GM19438 (cell line): ENCODE results near the gene NXPH2.
A peak's percentile ranks its signal among the peaks of the same experiment; 100 is the strongest.
"Not testable (repeated sequence)": the region's sequence is repeated elsewhere in the genome, so short reads cannot be mapped to it uniquely, and the experiment has no call there.

Experiments
- ATAC-seq: cut with Tn5 transposase; IDR thresholded peaks from one replicate; pipeline ENCODE4 v1.9.1; 2021; ENCODE audit warnings: low read depth; ENCODE audit not compliant: unreplicated experiment

NXPH2 gene

DNA sequence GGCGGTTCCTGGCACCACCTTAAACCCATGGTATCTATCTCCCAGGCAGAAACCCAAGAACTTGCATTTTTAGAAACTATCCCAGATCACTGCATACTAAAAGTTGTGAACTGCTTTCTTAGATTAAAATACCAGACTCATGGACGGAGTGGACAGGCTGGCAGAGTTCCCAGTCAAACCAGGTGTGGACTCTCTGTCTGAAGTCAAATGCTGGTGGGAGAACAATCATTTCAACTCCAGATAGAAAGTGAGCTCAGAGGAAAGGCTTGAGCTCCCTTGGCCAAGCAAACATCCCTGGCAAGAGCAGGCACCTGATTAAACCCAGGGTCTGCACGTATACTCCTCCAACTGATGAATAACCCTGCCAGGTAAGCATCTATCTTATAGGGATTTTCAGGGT, 19.5 kb downstream of the NXPH2 start:
- ATAC-seq = no peak

DNA sequence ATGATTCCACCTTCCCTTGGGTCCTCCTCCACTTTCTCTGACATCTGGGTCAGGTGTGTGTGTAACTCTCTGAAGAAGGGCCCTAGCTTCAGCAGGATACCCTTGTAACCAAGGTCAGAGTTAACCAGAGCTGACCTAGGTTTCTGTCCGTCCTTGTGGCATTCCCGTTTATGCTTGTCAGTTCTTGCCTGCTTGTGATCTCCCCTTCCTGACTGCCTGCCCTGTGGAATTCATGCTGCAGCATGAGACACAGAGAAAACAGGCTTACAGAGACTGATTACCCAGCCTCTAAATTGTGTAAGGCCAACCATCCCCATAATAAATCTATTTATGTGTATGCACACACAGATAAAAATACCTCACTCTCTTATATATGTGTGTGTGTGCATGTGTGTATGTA, 22.8 kb downstream of the NXPH2 start:
- no peak for ATAC-seq

DNA sequence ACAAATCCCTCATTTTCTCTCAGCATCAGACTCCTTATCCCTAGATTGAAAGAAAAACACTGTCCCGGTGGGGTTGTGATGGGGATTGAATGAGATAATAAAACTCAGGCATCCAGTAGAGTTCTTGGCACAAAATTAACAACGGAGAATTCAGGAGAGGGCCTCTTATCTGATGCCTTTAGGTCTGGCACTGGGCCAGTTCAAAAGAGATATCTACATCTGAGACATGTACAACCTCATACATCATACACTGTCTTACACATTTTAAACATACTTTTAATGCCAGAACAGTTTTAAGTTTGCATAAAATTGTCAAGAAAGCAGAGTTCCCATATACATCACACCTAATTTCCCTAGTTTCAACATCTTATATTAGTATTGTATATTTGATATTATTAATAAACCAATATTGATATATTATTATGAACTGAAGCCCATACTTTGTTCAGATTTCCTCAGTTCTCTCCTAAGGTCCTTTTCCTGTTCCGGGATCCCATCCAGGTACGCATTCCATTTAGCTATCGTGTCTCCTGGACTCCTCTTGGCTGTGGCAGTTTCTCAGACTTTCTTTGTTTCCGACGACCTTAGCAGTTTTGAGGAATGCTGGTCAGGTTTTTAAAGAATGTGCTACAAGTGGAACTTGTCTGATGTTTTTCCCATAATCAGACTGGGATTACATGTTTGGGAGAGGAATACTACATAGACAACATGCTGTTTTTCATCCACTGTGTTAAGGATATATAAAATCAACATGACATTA, 27.8 kb downstream of the NXPH2 start:
- ATAC-seq = no peak

DNA sequence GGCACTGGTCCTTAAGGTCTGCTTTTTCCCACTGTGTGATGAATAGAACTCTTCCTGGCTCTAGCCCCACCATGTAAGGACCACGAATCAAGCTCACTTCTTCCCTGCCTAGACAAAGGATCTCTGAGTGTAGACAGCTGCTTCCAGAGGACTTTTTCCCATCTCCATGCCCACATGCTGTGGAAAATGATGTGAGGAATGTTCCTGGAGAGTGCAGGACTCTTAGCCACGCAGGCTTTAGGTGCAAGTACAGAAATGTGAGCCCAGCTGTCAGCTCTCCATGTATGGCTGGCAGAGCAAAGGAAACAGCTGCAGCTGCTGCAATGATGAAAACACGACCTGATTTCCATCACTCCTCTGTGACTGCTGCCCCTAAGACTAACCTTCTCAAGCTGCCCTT, 35.5 kb downstream of the NXPH2 start:
- ATAC-seq = no peak

DNA sequence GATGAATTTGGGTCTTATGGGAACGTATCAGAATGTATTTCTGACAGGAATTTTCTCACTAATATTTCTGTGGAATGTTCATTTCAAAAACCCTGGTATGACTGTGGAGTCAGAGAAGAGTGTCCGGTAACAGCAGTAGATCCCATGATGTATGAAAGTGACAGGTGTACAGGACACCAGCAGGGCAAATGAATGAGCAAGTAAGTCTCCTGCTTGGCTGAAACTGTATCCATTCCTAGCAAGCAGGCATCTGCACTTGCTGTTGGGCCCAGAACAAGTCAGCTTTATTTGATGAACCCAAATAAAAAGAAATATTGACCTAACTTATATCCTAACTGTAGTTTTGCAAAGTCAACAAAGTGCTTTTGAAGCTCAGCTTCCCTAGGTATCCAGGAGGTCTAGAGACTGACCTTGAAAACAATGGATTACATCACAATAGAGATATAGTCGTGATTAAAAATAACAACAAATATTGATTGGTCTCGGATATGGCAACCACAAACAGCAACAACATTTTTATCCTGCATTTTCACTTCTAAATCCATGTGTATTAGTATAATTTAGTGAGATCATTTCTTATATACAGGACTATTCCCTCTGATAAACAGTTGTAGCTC, 37.6 kb downstream of the NXPH2 start:
- no peak for ATAC-seq

DNA sequence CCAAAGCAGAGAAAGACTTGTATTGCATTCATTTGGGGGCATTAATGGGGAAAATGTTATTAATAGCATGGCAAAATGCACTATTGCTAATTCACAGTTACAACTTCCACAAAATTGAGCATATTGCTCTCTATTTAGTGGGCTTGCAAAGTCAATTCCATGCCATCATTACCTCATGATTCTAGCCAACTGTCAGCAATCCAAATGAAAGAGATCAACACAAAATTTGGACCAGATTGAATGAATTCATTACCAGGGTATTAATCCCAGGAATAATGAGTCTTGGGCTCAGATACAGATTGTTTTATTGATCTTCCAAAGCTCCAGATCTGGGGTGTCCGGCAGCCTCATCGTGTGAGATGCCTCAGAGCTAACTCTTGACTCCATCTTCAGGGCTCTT, 38.3 kb downstream of the NXPH2 start:
- no peak for ATAC-seq

DNA sequence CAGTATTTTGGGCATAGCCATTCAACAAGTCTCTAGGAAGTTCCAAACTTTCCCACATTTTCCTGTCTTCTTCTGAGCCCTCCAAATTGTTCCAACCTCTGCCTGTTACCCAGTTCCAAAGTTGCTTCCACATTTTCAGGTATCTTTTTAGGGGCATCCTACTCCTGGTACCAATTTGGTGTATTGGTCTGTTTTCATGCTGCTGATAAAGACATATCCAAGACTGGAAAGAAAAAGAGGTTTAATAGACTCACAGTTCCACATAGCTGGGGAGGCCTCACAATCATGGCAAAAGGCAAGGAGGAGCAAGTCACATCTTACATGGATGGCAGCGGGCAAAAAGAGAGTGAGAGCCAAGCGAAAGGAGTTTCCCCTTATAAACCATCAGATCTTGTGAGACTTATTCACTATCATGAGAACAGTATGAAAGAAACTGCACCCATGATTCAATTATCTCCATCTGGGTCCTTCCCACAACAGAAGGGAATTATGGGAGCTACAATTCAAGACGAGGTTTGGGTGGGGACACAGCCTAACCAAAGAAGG, 43.1 kb downstream of the NXPH2 start:
- ATAC-seq = not testable (repeated sequence)

DNA sequence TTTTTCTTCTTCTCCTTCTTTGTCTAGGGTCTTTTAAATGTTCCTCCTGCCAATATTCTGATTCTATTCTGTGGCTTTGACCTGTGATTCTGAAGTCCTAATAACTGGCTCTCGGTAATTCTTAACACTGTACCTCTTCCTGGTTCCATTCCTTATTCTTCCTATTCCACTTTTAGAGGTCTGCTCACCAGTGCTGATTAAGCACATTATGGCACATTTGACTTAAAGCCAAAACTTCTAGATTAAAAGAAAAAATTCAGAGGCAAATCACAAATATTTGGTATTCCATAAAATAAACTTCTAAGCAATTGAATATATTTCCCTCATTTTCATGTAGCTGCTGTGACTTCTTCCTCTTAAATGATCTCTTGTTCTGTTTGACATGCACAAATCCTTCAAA, 47.5 kb downstream of the NXPH2 start:
- no peak for ATAC-seq

DNA sequence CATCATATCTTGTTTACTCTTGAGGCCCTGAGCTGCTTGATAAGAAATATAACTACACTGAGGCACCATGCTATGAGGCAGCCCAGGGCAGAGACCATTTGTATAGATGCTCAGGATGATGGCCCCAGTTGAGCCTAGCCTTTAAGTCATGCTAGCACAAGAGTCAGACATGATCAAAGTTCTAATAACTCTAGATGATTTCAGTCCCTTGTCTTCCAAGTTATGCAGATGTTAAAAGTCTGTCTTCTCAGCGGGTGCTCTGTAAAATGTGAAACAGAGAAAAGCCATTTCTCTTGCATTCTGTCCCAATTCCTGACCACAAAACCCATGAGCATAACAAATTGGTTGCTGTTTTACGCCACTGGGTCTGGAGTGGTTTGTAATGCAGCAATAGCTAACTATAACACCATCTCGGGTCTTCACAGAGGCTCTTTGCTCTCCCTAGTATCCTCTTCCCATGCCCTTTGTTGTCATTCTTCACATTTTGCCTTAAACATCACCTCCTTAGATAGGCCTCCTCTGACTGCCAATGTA, 49.6 kb downstream of the NXPH2 start:
- ATAC-seq = peak; percentile 93

DNA sequence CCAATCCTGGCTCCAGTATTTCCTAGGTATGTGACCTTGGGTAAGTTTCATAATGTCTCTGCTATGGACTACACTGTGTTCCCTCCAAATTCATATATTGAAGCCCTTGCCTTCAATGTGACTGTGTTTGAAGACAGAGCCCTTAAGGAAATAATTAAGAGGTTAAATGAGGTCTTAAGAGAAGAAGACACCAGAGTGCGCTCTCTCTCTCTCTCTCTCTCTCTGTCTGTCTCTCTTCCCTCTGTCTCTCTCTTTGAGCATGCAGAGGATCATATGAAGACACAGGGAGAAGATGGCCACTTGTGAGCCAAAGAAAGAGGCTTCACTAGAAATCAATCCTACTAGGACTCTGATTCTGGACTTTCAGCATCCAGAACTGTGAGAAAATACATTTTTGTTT, 52.2 kb downstream of the NXPH2 start:
- ATAC-seq = no peak

DNA sequence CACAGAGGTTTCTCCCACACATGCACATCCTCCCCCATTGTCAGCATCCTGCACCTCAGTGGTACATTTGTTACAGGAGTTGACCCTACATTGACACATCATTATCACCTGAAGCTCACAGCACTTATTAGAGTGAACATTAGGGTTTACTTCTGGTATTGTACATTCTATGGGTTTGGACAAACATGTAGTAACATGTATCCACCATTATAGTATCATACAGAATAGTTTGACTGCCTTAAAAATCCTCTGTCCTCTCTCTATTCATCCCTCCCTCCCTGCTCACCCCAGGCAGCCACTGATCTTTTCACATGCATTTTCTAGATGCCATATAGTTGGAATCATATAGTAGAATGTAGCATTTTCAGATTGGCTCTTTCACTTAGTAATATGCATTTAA, 53.5 kb downstream of the NXPH2 start:
- ATAC-seq = no peak

DNA sequence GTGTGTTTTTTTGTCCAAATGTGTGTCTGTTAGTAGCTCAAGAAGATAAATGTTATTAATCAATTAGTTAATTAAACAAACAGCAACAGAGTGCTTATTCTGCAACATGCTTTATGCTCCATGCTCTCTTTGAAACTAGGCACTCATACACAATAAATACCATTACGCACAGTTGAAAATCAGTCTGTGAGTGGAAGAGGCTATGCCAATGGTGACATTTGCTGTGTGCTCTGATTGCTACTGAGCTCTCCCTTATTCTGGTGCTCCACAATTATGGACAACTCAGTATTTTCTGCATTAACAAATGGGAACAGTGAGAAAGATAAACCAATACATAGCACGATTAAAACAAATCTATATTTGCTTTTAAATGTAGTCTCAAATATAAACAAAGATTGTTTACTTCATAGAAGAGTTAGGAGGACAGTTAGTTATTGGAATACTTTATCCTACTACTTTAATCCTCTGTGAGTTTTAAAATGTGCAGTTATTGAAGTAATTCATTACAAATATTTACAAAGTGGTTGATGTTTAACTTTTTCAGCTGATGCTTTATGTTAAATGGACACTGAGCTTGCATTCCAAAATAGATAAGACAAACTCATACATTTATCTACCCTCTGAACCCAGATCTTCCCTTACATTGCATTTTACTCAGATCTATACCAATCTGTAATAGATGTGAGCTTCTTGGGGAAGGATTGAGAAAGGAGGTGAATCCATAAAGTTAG, 55.3 kb downstream of the NXPH2 start:
- ATAC-seq = no peak

DNA sequence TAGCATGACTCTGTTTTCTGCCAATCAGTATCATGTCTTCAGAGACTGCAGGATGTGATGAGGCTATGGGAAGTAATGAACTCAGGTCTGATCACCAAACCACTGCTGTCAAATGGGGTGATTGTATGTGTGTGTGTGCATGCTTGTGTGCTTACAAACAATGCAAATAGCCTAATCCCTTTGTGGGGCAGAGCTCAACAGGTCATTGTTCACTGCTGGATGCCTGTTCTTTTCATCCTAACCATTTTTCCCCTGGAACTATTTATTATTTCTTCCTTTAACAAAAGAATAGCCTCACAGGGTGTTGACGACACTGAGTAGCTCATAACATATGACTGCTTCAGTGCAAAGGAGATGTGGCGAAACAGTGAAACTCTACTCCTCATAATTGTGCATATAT, 55.9 kb downstream of the NXPH2 start:
- ATAC-seq = no peak

DNA sequence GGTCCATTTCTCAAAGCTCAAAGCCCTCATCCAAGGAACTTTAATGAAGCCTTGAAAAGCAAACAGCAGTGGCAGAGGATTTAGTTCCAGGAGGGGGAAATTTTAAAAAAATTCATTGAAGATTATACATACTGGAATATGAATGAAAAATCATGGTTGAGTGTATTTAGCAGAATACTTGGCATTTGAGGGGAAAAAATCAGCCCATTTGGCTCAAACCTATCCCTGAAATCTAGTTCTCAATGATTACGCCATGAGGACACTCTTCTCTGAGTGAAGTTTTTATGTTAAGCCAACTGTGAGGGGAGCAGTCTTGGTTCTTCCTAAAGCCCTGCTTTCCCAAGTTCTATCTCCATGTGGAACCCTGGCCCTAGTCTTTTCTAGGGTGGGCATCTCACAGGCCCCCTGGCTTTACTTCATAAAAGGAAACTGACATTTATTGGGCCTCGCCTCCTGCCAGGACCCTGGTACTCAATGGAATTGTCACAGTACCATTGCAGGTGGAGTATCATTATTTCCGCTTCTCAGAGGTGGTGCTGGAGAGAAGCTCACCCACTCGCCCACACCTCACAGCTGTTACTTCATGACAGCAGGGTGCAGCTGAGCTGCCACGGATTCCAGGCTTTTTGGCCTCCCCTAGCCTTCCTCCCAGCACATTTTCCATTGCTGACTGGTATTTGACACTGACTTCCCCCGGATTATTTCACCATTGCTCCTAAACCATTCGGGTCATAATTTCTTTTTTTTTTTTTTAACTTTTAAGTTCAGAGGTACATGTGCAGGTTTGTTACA, 56.8 kb downstream of the NXPH2 start:
- ATAC-seq = no peak

DNA sequence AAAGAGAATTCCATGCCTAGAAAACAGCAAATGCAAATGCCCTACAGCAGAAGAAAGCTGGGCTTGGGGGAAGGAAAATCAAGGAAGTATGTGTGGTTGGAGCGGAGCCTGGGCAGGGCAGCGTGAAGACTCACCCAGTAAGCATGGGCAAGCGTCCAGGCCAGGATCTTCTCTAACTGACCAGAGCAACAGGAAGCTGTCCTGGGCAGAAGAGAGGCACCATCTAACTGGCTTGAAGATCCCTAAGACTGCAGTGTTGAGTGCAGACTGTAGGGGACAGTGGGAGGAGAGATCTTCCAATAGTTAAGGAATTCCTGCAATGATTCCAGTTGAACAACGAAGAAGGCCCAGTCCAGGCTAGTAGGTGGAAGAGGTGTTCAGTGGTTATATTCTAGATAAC, 57.9 kb downstream of the NXPH2 start:
- no peak for ATAC-seq

DNA sequence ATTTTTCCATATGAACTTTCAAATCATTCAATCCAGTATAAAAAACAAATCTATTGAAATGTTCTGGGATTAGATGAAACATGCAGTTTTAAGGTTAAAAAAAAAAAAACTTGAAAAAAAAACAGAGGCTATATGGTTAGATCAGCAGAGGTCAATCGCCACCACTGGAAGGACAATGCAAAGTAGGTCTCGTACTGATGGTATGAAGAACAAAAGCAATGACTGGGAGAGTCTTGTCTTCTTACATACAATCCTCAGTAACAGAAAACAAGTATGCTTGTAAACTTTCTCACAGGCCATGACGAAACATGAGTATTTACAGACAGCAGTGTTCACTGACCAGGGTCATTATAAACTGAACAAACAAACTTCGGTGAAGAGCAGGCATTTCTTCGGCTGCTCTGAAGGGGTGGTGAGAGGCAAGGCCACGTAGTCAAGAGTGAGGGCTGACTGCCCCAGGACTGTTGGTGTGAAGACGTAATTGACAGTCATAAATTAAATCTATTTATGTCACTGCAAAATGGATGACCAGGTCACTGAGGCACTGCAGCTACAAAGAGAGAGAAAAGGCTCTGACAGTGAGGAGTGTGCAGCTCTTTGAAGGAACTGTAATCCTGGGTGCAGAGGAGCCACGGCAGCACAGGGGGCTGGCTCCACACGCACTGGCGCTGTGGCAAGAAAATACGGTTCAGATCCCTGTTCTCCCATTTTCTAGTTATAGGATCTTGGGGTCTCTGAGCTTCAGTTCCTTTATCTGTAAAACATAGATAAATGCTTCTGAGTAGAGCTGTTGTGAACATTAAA, 60.0 kb downstream of the NXPH2 start:
- no peak for ATAC-seq

DNA sequence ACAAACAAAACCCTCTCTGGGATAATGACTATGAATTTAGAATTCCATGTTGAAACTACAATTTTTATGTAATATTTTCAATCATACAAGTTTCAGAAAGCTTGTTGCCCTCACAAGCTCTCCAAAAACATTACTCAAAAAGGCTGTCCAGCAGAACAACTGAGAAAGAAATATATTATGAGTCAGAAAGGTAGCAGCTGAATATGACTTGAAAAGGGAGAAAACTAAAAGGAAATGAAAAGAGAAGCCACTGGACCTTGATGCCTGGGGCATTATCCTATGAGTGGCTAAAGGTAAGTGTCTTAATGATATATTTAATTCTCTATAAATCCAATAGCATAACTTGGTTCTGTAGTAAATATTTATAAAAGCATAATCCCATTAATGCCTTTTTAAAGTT, 61.8 kb downstream of the NXPH2 start:
- ATAC-seq = no peak

DNA sequence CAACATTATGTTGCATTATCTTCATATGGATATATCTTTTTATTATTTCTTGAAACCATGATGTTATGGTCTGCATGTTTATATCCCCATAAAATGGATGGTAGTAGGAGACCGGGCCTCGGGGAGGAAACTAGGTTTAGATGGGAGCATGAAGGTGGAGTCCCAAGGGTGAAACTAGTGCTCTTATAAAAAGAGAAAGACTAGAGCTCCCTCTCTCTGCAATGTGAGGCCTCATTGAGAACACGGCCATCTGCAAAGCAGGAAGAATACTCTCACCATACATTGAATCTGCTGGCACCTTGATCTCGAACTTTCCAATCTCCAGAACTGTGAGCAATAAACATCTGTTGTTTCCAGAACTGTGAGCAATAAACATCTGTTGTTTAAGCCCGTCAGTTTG, 64.0 kb downstream of the NXPH2 start:
- ATAC-seq = no peak

DNA sequence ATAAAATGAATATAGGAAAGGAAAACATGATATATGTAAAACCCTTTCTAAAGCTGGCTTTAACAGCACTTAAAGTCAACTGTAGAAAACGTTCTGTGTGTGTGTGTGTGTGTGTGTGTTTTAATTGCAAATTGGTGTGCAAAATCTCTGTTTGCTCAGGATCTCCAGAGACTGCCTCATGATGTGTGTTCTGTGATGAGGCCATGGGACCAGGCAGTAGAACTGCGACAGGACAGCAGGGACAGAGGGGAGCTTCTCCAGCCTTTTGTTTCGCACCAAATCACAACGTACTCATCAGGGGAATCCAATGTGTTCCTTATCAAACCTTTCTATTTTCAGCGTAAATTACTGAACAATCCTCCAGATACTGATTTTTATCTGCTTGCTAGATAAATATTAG, 66.7 kb downstream of the NXPH2 start:
- ATAC-seq = no peak

DNA sequence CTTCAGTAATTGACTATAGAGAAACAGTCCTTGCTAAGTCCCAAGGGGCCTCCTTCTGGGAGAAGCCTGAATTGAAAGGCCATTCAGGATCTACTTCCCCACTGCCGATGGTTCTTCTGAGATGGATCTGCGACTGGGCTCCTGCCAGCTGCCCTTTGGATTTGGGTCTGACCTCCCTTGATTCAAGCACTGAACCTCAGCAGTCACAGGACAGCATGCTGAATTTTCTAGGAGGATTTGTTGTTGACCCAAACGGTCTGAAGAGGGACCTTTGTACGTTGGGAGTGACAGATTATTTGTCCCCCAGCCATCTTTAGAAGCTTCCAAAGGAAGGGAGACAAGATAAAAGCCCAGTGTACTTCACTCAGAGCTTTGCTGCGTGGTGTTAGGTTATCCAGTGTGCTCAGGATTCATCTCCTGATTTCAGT, 67.1 kb downstream of the NXPH2 start:
- ATAC-seq = no peak
